ENCODE results near the gene EDA2R. TPM values are rescaled to one million over a fixed set of nuclear protein-coding genes. Genes with fewer than 3 reads are reported as not detected.

Gene EDA2R
- total and polyA plus RNA-seq, 9 of the 15 experiments (the other 6 are each of a cell fraction or from before 2014, with no cell fraction given) = 0.03 to 0.08 (median 0.05) TPM; not detected in 5

DNA sequence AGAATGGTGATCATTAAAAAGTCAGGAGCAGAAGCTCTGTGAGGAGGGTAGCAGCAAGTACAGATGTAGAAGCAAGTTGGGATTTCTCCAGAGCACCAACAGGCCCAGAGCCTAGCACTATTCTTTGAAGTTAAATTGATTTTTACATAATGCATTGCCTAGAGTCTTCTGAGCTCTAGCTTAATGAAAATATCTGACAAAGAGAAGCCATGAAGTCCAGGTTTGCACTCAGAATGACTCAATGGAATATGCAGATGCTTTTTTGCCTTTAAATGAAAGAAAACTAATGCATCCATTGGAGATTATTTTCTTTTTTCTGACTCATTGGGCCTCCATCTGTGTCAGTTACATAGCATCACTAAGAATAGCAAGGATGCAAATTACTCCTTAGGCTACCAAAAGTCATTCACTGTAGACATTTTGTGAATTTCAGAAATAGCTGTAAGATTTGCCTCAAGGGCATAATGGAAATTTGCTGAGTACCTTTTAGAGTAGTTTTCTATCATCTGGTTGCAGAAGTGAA, 91.0 kb downstream of the EDA2R start:
- intact Hi-C loops (cut with micrococcal nuclease) (no loop called here), in situ Hi-C loops (cut with MboI) (no loop called here)
- no peak overlapping the region for H3K4me2 ChIP-seq (ENCODE audit: insufficient read depth, low read length)
- no peaks in the 10 kb centered on the region for H3K4me1 ChIP-seq (replicated peaks in 1 of 2; ENCODE audit: control insufficient read depth in 2 of 2, insufficient read depth in 2 of 2, low read length in 2 of 2)
- no peaks in the 10 kb centered on the region for H3K9me3 ChIP-seq (replicated peaks; ENCODE audit: control insufficient read depth, insufficient read depth, low read depth, low read length)
- ChIA-PET POLR2A (no interaction called here), CTCF (ENCODE audit: low intra/inter-chr PET ratio) (no interaction called here)
- no peak overlapping the region for H2AFZ ChIP-seq (ENCODE audit: low read depth, low read length)
- no peaks in the 10 kb centered on the region for H3K27me3 ChIP-seq (ENCODE audit: control insufficient read depth in 2 of 2, insufficient read depth in 2 of 2, low read length in 2 of 2)
- FAIRE-seq = no peak
- H3K79me2 ChIP-seq (ENCODE audit: control insufficient read depth, insufficient read depth, low read length) = no peaks in the 10 kb centered on the region
- H3K27ac ChIP-seq (ENCODE audit: extremely low read depth, low read depth, low read length) = no peak overlapping the region
- H3K36me3 ChIP-seq (ENCODE audit: control insufficient read depth, insufficient read depth, low read length) = no peaks in the 10 kb centered on the region
- no TSS peak for BruUV-seq (replicated peaks)
- no peak overlapping the region for H3K9ac ChIP-seq (ENCODE audit: insufficient read depth in 1 of 2, low read depth in 2 of 2, low read length in 2 of 2)
- no peak overlapping the region for H3K4me3 ChIP-seq
- no peaks in the 10 kb centered on the region for H4K20me1 ChIP-seq (replicated peaks; ENCODE audit: control insufficient read depth, insufficient read depth, low read length)
- TF ChIP-seq, protein P1, sequence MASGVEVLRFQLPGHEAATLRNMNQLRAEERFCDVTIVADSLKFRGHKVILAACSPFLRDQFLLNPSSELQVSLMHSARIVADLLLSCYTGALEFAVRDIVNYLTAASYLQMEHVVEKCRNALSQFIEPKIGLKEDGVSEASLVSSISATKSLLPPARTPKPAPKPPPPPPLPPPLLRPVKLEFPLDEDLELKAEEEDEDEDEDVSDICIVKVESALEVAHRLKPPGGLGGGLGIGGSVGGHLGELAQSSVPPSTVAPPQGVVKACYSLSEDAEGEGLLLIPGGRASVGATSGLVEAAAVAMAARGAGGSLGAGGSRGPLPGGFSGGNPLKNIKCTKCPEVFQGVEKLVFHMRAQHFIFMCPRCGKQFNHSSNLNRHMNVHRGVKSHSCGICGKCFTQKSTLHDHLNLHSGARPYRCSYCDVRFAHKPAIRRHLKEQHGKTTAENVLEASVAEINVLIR (CRISPR knock-in tag; IDR thresholded peaks at IDR 0.05) = no peak
- TF ChIP-seq, protein P2, sequence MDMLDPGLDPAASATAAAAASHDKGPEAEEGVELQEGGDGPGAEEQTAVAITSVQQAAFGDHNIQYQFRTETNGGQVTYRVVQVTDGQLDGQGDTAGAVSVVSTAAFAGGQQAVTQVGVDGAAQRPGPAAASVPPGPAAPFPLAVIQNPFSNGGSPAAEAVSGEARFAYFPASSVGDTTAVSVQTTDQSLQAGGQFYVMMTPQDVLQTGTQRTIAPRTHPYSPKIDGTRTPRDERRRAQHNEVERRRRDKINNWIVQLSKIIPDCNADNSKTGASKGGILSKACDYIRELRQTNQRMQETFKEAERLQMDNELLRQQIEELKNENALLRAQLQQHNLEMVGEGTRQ (CRISPR knock-in tag; IDR thresholded peaks at IDR 0.05) = no peak
- no peak for TF ChIP-seq TOE1 (IDR thresholded peaks at IDR 0.05; ENCODE audit: borderline replicate concordance)
- no peak for TF ChIP-seq TOE1 (CRISPR knock-in tag; IDR thresholded peaks at IDR 0.05; ENCODE audit: borderline replicate concordance, low read depth)
- no peaks in the 10 kb centered on the region for H3K9me1 ChIP-seq (ENCODE audit: control insufficient read depth, insufficient read depth, low read length)
- ATAC-seq = no peak
- DNase-seq (ENCODE audit: extremely low read depth in 1 of 4, low spot score in 3 of 4) = no peak

Small RNA genes within 50 kb of the gene (small RNA-seq; reads per million reads assigned to genes)
- not detected for gene RNU6-394P
